GM23248 (cell line): ENCODE measurements around the gene FOXS1.

Source experiments
- EZH2 ChIP-seq: fragments of 200-600 bp; sonication (generic); IDR thresholded peaks from 2 replicates; pipeline ENCODE4 v1.6.1; 2018; ENCODE audit warnings: antibody characterized with exemption, mild to moderate bottlenecking; ENCODE audit not compliant: insufficient read depth, poor library complexity, severe bottlenecking
- EZH2phosphoT487 ChIP-seq: fragments of 200-600 bp; sonication (generic); IDR thresholded peaks from 2 replicates; pipeline ENCODE4 v1.6.1; 2018; ENCODE audit warnings: antibody characterized with exemption, moderate library complexity, mild to moderate bottlenecking, low read depth; ENCODE audit not compliant: insufficient read depth

DNA sequence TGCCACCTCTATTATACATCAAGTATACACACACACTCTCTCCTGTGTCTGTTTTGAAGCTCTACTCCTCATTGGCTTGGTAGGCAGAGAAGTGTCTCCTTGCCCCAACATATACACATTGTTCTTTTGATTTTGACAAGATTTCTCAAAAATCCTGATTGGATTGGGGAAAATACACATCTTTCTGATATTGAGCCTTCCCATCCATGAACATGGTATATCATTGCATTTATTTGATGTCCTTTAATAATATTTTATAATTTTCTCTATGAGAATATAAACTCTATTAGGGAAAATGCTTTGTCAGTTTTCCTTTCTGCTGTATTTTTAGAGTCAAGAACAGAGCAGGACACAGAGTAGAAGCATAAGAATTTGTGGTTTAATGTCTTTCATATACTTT, 32.3 kb upstream of the FOXS1 start:
- TF ChIP-seq EZH2phosphoT487 (no peak), EZH2 (no peak)
